Endothelial cell of umbilical vein (primary cell): ENCODE results near the gene GPAT3. TPM values are rescaled to one million over a fixed set of nuclear protein-coding genes. Genes with fewer than 3 reads are reported as not detected.

ENCODE experiments used
- BruUV-seq: library from RNA; stranded (reverse); fragments of 400-500 nt; replicated peaks from 2 replicates; lab custom pipeline; 2021; lab: Mats Ljungman, UMichigan
- CTCF ChIA-PET: fragments of 300-600, 350-600 bp; sonication (Branson Sonifier 250); formaldehyde crosslinking; loops from one replicate; lab custom pipeline; 2021; ENCODE audit warnings: antibody characterized with exemption, inconsistent platforms; lab: Charles Lee
- POLR2A ChIA-PET: fragments of 300-600, 350-600 bp; sonication (Branson Sonifier 250); formaldehyde crosslinking; loops from one replicate; lab custom pipeline; 2021; ENCODE audit warnings: antibody characterized with exemption, inconsistent platforms; lab: Charles Lee
- DNase-seq: peaks from one replicate; pipeline ENCODE4 v3.0.0-alpha.2; 2011; ENCODE audit warnings: low read depth, low spot score
- FAIRE-seq: peaks from 2 replicates; lab custom pipeline; 2011; peaks lifted over from hg19 to GRCh38; lab: Jason Lieb, UNC
- H2AFZ ChIP-seq: 2 replicates; pipeline ENCODE4 v1.6.0; 2012; ENCODE audit warnings: low read depth, low read length, control low read depth, inconsistent platforms
- H3K27ac ChIP-seq: 2 replicates; pipeline ENCODE4 v1.5.1; 2011; ENCODE audit warnings: low read depth, mild to moderate bottlenecking, control low read depth, low read length, moderate library complexity; ENCODE audit not compliant: insufficient read depth
- H3K27me3 ChIP-seq, 2 experiments: 2 replicates each; pipeline versions ENCODE4 v1.6.0 to v1.6.1; 2011; ENCODE audit warnings: low read length in 2 of 2, mixed read lengths in 1 of 2; ENCODE audit not compliant: control insufficient read depth in 2 of 2, insufficient read depth in 2 of 2
- H3K36me3 ChIP-seq, 2 experiments: 2 replicates in 1 of 2; 3 replicates in 1 of 2; pipeline ENCODE4 v1.5.1; 2011; ENCODE audit warnings: low read length in 2 of 2, mild to moderate bottlenecking in 1 of 2, moderate library complexity in 1 of 2; ENCODE audit not compliant: control insufficient read depth in 2 of 2, insufficient read depth in 2 of 2; ENCODE audit errors: extremely low read depth in 1 of 2
- H3K4me1 ChIP-seq: 3 replicates; pipeline ENCODE4 v1.5.1; 2011; ENCODE audit warnings: mild to moderate bottlenecking, low read length; ENCODE audit not compliant: control insufficient read depth, insufficient read depth; ENCODE audit errors: extremely low read depth
- H3K4me2 ChIP-seq: 2 replicates; pipeline ENCODE4 v1.6.1; 2011; ENCODE audit warnings: low read length, control low read depth, mixed read lengths; ENCODE audit not compliant: insufficient read depth
- H3K4me3 ChIP-seq, 3 experiments: fragments of 200-600 bp in 1 of 3; sonication (generic), shearing (Covaris generic) in 1 of 3; replicated peaks in 1 of 3; 2 replicates each; pipeline ENCODE4 v1.5.1; 2011 to 2016; ENCODE audit warnings: control low read depth in 3 of 3, low read length in 3 of 3, mild to moderate bottlenecking in 2 of 3, inconsistent platforms in 1 of 3, low read depth in 1 of 3, moderate library complexity in 1 of 3; ENCODE audit not compliant: insufficient read depth in 1 of 3
- H3K79me2 ChIP-seq: 2 replicates; pipeline ENCODE4 v1.6.0; 2012; ENCODE audit warnings: low read length, inconsistent platforms; ENCODE audit not compliant: control insufficient read depth, insufficient read depth
- H3K9ac ChIP-seq: replicated peaks from 2 replicates; pipeline ENCODE3; 2011; ENCODE audit warnings: low read length, control low read depth; ENCODE audit not compliant: insufficient read depth; ENCODE audit errors: extremely low read depth
- H3K9me1 ChIP-seq: replicated peaks from 3 replicates; pipeline ENCODE4 v1.6.0; 2011; ENCODE audit warnings: mild to moderate bottlenecking, low read length; ENCODE audit not compliant: control insufficient read depth, insufficient read depth; ENCODE audit errors: extremely low read depth
- H3K9me3 ChIP-seq: replicated peaks from 2 replicates; pipeline ENCODE4 v1.5.1; 2012; ENCODE audit warnings: low read length, inconsistent platforms; ENCODE audit not compliant: control insufficient read depth, insufficient read depth
- H4K20me1 ChIP-seq: replicated peaks from 2 replicates; pipeline ENCODE3; 2011; ENCODE audit warnings: mild to moderate bottlenecking, low read length; ENCODE audit not compliant: control insufficient read depth, insufficient read depth; ENCODE audit errors: extremely low read depth
- EZH2 ChIP-seq: IDR thresholded peaks from 2 replicates; pipeline ENCODE4 v1.6.1; 2012; ENCODE audit warnings: borderline replicate concordance, low read depth, mild to moderate bottlenecking, moderate library complexity, low read length, inconsistent platforms; ENCODE audit not compliant: severe bottlenecking
- FOS ChIP-seq: IDR thresholded peaks from 2 replicates; pipeline ENCODE4 v1.6.1; 2011; ENCODE audit warnings: mild to moderate bottlenecking, low read length, moderate library complexity, borderline replicate concordance; ENCODE audit not compliant: insufficient read depth
- GATA2 ChIP-seq: IDR thresholded peaks from 2 replicates; pipeline ENCODE4 v1.7.0; 2011; ENCODE audit warnings: low read depth, mild to moderate bottlenecking, moderate library complexity, mixed read lengths, low read length; ENCODE audit not compliant: insufficient read length, insufficient read depth
- JUN ChIP-seq: IDR thresholded peaks from 2 replicates; pipeline ENCODE4 v1.6.1; 2011; ENCODE audit warnings: borderline replicate concordance, low read depth; ENCODE audit not compliant: insufficient read length, insufficient read depth
- MAX ChIP-seq: IDR thresholded peaks from 2 replicates; pipeline ENCODE4 v1.6.1; 2011; ENCODE audit not compliant: insufficient read depth, insufficient read length
- MYC ChIP-seq: IDR thresholded peaks from one replicate; pipeline ENCODE4 v1.6.1; 2011; ENCODE audit warnings: mild to moderate bottlenecking, low read depth, low read length
- POLR2A ChIP-seq: IDR thresholded peaks from 2 replicates; pipeline ENCODE4 v1.6.1; 2012; ENCODE audit warnings: low read depth, mild to moderate bottlenecking, control low read depth, low read length
- POLR2AphosphoS5 ChIP-seq: IDR thresholded peaks from 2 replicates; pipeline ENCODE4 v1.6.1; 2012; ENCODE audit warnings: low read depth, mild to moderate bottlenecking, control low read depth, low read length, moderate library complexity; ENCODE audit not compliant: insufficient read depth
- dilution Hi-C: fragments of 300-500 bp; cut with MboI; formaldehyde crosslinking; loops from one replicate; pipeline ENCODE4 v1.15.0; 2019; ENCODE audit warnings: low sequenced_read_pairs; ENCODE audit not compliant: extremely low pct_ligation_motif_present
- intact Hi-C: fragments of 100-400 bp; cut with micrococcal nuclease; formaldehyde crosslinking; loops from one replicate; pipeline ENCODE4 v1.10.0; 2022
- polyA plus RNA-seq, 4 experiments: library from polyadenylated mRNA; depleted of rRNA in 3 of 4; stranded (reverse) in 3 of 4; unstranded in 1 of 4; fragments of >200 nt; gene quantifications; 2 replicates each; pipeline versions ENCODE4 v1.2.1 to v1.2.3, GENCODE V29; 2011 to 2012; ENCODE audit warnings: missing spikeins in 1 of 4
- total RNA-seq: library from RNA; stranded (reverse); gene quantifications from 2 replicates; pipeline ENCODE4 v1.2.3, GENCODE V29; 2021
- TF ChIP-seq, protein P1 (sequence below), 2 donors: IDR thresholded peaks; 1 replicate in 1 of 2; 2 replicates in 1 of 2; pipeline ENCODE4 v1.5.1; 2011; ENCODE audit warnings: low read length in 2 of 2, mild to moderate bottlenecking in 2 of 2, moderate library complexity in 2 of 2, control low read depth in 1 of 2, inconsistent platforms in 1 of 2, low read depth in 1 of 2; ENCODE audit not compliant: insufficient read depth in 1 of 2; ENCODE audit errors: extremely low read depth in 1 of 2

Gene GPAT3
- total and polyA plus RNA-seq, 2 donors (not counting 3 experiments of a cell fraction or from before 2014, with no cell fraction given): 0.36 to 2.1 TPM

GRCh38 chr4:83643036-83643435, 107.1 kb downstream of the GPAT3 start:
- Histone ChIP-seq H3K4me1 (no peaks in the 10 kb centered on the region), H3K9ac (no peak overlapping the region), H2AFZ (no peak overlapping the region), H4K20me1 (no peaks in the 10 kb centered on the region), H3K4me3 (no peak overlapping the region), H3K27me3 (peaks cover 17 to 29% of the 10 kb centered on the region in 2 experiments), H3K36me3 (no peaks in the 10 kb centered on the region), H3K9me1 (no peaks in the 10 kb centered on the region), H3K27ac (no peak overlapping the region), H3K9me3 (no peaks in the 10 kb centered on the region), H3K79me2 (no peaks in the 10 kb centered on the region), H3K4me2 (no peak overlapping the region)
- ChIA-PET POLR2A (no interaction called here), CTCF (interaction anchor here (1.1 to 5.3 kb wide), 5 partner anchors 12 to 861 kb away, joined by 3 to 81 read pairs (median 5); no protein-coding TSS in a partner anchor)
- FAIRE-seq (no peak), DNase-seq (no peak)
- TF ChIP-seq FOS: no peak
- TF ChIP-seq EZH2: no peak
- TF ChIP-seq JUN: no peak
- TF ChIP-seq, protein P1, sequence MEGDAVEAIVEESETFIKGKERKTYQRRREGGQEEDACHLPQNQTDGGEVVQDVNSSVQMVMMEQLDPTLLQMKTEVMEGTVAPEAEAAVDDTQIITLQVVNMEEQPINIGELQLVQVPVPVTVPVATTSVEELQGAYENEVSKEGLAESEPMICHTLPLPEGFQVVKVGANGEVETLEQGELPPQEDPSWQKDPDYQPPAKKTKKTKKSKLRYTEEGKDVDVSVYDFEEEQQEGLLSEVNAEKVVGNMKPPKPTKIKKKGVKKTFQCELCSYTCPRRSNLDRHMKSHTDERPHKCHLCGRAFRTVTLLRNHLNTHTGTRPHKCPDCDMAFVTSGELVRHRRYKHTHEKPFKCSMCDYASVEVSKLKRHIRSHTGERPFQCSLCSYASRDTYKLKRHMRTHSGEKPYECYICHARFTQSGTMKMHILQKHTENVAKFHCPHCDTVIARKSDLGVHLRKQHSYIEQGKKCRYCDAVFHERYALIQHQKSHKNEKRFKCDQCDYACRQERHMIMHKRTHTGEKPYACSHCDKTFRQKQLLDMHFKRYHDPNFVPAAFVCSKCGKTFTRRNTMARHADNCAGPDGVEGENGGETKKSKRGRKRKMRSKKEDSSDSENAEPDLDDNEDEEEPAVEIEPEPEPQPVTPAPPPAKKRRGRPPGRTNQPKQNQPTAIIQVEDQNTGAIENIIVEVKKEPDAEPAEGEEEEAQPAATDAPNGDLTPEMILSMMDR (IDR thresholded peaks at IDR 0.05; ENCODE audit: extremely low read depth in 1 of 2, insufficient read depth in 1 of 2, low read depth in 1 of 2, low read length in 2 of 2): no peak
- no peak for TF ChIP-seq GATA2
- no peak for TF ChIP-seq POLR2A
- no peak for TF ChIP-seq POLR2AphosphoS5
- TF ChIP-seq MYC: no peak
- no peak for TF ChIP-seq MAX
- intact Hi-C loops: loop anchor here (10.0 kb wide), 1 partner anchor 588 kb away; no protein-coding TSS in a partner anchor
- dilution Hi-C loops: no loop called here
- BruUV-seq: no TSS peak
